Measurements from ENCODE around the gene TMEM131.

DNA sequence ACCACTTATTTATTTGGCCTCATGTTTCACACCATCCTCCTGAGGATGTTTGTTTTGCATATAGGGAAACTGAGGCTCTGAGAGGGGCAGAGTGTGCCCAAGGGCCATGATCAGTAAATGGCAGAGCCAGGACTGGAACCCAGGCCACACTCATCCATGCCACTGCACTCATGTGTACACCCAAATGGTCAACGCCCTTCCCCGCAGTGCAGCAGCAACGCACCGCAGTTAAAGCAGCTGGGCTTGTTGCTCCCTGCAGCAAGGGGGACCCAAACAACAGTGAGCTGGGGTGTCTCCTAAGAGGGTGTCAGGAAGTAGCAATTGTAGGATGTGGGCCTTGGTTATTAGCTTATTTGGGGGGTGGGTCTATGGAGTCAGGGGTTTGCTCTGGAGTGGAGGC is 245.7 kb downstream of the TMEM131 start:
- TF ChIP-seq, protein P1, sequence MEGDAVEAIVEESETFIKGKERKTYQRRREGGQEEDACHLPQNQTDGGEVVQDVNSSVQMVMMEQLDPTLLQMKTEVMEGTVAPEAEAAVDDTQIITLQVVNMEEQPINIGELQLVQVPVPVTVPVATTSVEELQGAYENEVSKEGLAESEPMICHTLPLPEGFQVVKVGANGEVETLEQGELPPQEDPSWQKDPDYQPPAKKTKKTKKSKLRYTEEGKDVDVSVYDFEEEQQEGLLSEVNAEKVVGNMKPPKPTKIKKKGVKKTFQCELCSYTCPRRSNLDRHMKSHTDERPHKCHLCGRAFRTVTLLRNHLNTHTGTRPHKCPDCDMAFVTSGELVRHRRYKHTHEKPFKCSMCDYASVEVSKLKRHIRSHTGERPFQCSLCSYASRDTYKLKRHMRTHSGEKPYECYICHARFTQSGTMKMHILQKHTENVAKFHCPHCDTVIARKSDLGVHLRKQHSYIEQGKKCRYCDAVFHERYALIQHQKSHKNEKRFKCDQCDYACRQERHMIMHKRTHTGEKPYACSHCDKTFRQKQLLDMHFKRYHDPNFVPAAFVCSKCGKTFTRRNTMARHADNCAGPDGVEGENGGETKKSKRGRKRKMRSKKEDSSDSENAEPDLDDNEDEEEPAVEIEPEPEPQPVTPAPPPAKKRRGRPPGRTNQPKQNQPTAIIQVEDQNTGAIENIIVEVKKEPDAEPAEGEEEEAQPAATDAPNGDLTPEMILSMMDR (tag by site-specific recombination; IDR thresholded peaks at IDR 0.05) = no peak
- TF ChIP-seq ZNF16 (tag by site-specific recombination; IDR thresholded peaks at IDR 0.05; ENCODE audit: low read depth) (no peak), SCRT1 (tag by site-specific recombination; IDR thresholded peaks at IDR 0.05; ENCODE audit: borderline replicate concordance) (no peak), BCL11A (tag by site-specific recombination; IDR thresholded peaks at IDR 0.05; ENCODE audit: low read depth) (no peak), ZNF18 (tag by site-specific recombination; IDR thresholded peaks at IDR 0.05) (no peak), ZNF169 (tag by site-specific recombination; IDR thresholded peaks at IDR 0.05) (no peak)
- TF ChIP-seq, protein P2, sequence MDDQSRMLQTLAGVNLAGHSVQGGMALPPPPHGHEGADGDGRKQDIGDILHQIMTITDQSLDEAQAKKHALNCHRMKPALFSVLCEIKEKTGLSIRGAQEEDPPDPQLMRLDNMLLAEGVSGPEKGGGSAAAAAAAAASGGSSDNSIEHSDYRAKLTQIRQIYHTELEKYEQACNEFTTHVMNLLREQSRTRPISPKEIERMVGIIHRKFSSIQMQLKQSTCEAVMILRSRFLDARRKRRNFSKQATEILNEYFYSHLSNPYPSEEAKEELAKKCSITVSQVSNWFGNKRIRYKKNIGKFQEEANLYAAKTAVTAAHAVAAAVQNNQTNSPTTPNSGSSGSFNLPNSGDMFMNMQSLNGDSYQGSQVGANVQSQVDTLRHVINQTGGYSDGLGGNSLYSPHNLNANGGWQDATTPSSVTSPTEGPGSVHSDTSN (CRISPR knock-in tag; IDR thresholded peaks at IDR 0.05) = no peak

Data from HEK293 (cell line).